ENCODE results near the gene CC2D2A. TPM values are rescaled to one million over a fixed set of nuclear protein-coding genes. Genes with fewer than 3 reads are reported as not detected.

Gene CC2D2A
- total and polyA plus RNA-seq, 2 experiments from 2014 or later = 13.9 to 15.8 TPM

GRCh38 chr4:15545371-15545770 lies 75.7 kb downstream of the CC2D2A start (continued):
- no peak for TF ChIP-seq ZNF462 (CRISPR knock-in tag; IDR thresholded peaks at IDR 0.05)

- no peaks in the 10 kb centered on the region for H3K36me3 ChIP-seq (ENCODE audit: insufficient read depth)
- H3K4me3 ChIP-seq = no peak overlapping the region
- peaks cover 22% of the 10 kb centered on the region for H3K4me1 Mint-ChIP-seq
- no peak overlapping the region for H3K4me2 ChIP-seq
- no peaks in the 10 kb centered on the region for H3K9me3 Mint-ChIP-seq
- no peaks in the 10 kb centered on the region for H3K9me2 ChIP-seq (ENCODE audit: insufficient read depth)
- no peaks in the 10 kb centered on the region for H3K27me3 ChIP-seq (ENCODE audit: insufficient read depth)
- H3K27ac ChIP-seq (ENCODE audit: low read depth) = no peak overlapping the region
- no peaks in the 10 kb centered on the region for H3K79me2 ChIP-seq (replicated peaks; ENCODE audit: insufficient read depth)
- H3K4me3 Mint-ChIP-seq = no peak overlapping the region
- H3K27me3 Mint-ChIP-seq (ENCODE audit: insufficient read depth, low read depth, poor library complexity) = no peaks in the 10 kb centered on the region
- no peak overlapping the region for H2AFZ ChIP-seq
- H3K4me1 ChIP-seq (ENCODE audit: insufficient read depth) = peaks cover 24% of the 10 kb centered on the region
- DNase-seq (ENCODE audit: low spot score) = no peak
- ATAC-seq = no peak
- H4K20me1 ChIP-seq (replicated peaks; ENCODE audit: insufficient read depth) = no peaks in the 10 kb centered on the region
- no peaks in the 10 kb centered on the region for H3K36me3 Mint-ChIP-seq (ENCODE audit: low read depth)
- H3F3A ChIP-seq (replicated peaks; ENCODE audit: low read depth) = no peaks in the 10 kb centered on the region
- H3K27ac Mint-ChIP-seq = no peak overlapping the region
- no peak for TF ChIP-seq POLR2AphosphoS5 (IDR thresholded peaks at IDR 0.05; ENCODE audit: low read depth)
- no peak for TF ChIP-seq STAT1 (IDR thresholded peaks at IDR 0.05; ENCODE audit: unreplicated experiment)
- TF ChIP-seq ZNF331 (CRISPR knock-in tag; IDR thresholded peaks at IDR 0.05; ENCODE audit: low read depth) = no peak
- TF ChIP-seq CREB1 (CRISPR knock-in tag; IDR thresholded peaks at IDR 0.05; ENCODE audit: low read depth) = no peak
- no peak for TF ChIP-seq ZNF462 (CRISPR knock-in tag; IDR thresholded peaks at IDR 0.05)
- TF ChIP-seq EZH2phosphoT487 (IDR thresholded peaks at IDR 0.05; ENCODE audit: unreplicated experiment) = no peak
- no peak for TF ChIP-seq EZH2 (IDR thresholded peaks at IDR 0.05; ENCODE audit: low read depth, unreplicated experiment)
- no peak for TF ChIP-seq CTCF (conservative IDR thresholded peaks at IDR 0.05; ENCODE audit: low read depth in 2 of 2)
These were observed 77.7 kb downstream of the CC2D2A start for GRCh38 chr4:15547392-15547791.
